Neural cell (in vitro differentiated cells): Measurements from ENCODE around the gene POLR2H.

Experiments used
- CTCF ChIP-seq: fragments of 450-650 bp; IDR thresholded peaks from 2 replicates; pipeline ENCODE4 v1.5.1; 2014; ENCODE audit warnings: antibody characterized with exemption, mild to moderate bottlenecking, moderate library complexity; ENCODE audit not compliant: poor library complexity, severe bottlenecking
- EZH2 ChIP-seq: fragments of 200-600, 300-800 bp; shearing (Covaris generic), sonication (generic); IDR thresholded peaks from 2 replicates; pipeline ENCODE4 v1.6.1; 2014; ENCODE audit warnings: antibody characterized with exemption, low read length, borderline replicate concordance, mild to moderate bottlenecking; ENCODE audit not compliant: insufficient read depth, poor library complexity, severe bottlenecking
- POLR2AphosphoS5 ChIP-seq: IDR thresholded peaks from 2 replicates; pipeline ENCODE4 v1.6.1; 2012
- RAD21 ChIP-seq: fragments of 450-650 bp; conservative IDR thresholded peaks from 2 replicates; pipeline ENCODE4 v1.6.1; 2014; ENCODE audit warnings: antibody characterized with exemption, mild to moderate bottlenecking, moderate library complexity
- SMC3 ChIP-seq: fragments of 450-650 bp; conservative IDR thresholded peaks from 2 replicates; pipeline ENCODE4 v1.6.1; 2014; ENCODE audit warnings: antibody characterized with exemption, mild to moderate bottlenecking, moderate library complexity; ENCODE audit not compliant: poor library complexity
- TAF1 ChIP-seq: IDR thresholded peaks from 2 replicates; pipeline ENCODE4 v1.6.1; 2012; ENCODE audit warnings: low read depth
- TF ChIP-seq, protein P1 (sequence below): IDR thresholded peaks from 2 replicates; pipeline ENCODE4 v1.6.1; 2012; ENCODE audit warnings: borderline replicate concordance

DNA sequence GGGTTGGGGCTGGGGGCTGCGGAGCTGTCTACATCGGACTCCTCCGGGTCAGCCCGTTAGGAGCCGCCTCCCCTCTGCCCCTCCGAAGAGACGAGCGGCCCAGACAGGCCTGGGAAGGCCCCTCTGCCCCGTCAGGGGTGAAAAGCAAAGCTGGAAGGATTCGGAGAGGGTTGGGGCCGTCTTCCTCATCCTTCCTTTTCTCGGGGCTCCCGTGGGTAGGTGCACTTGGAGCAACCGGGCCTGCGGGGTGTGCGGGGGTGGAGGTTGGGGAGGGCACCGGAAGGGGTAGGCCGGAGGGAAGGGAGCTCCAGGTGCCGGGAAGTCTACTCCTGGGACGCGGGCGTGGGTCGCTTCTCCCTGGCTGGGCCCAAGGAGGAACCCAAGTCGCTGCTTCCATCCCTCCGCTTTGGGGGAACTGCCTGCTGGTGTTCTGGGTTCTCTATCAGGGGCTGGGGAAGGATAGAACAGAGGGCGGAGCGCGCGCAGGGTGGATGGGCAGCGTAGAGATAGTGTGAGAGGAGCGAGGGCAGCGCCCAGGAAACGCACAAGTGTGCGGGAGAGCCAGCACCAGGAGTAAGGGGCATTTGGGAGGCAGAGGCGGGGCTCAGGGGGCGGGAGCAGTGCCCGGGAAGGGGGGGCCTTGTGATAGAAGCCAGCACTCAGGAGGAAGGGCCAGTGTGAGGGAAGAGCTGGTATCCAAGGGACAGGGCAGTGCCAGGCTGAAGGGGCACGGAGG, 590 bp downstream of the POLR2H start:
- TF ChIP-seq CTCF (no peak), TAF1 (no peak), EZH2 (no peak), SMC3 (no peak), POLR2AphosphoS5 (no peak), RAD21 (no peak)
- TF ChIP-seq, protein P1, sequence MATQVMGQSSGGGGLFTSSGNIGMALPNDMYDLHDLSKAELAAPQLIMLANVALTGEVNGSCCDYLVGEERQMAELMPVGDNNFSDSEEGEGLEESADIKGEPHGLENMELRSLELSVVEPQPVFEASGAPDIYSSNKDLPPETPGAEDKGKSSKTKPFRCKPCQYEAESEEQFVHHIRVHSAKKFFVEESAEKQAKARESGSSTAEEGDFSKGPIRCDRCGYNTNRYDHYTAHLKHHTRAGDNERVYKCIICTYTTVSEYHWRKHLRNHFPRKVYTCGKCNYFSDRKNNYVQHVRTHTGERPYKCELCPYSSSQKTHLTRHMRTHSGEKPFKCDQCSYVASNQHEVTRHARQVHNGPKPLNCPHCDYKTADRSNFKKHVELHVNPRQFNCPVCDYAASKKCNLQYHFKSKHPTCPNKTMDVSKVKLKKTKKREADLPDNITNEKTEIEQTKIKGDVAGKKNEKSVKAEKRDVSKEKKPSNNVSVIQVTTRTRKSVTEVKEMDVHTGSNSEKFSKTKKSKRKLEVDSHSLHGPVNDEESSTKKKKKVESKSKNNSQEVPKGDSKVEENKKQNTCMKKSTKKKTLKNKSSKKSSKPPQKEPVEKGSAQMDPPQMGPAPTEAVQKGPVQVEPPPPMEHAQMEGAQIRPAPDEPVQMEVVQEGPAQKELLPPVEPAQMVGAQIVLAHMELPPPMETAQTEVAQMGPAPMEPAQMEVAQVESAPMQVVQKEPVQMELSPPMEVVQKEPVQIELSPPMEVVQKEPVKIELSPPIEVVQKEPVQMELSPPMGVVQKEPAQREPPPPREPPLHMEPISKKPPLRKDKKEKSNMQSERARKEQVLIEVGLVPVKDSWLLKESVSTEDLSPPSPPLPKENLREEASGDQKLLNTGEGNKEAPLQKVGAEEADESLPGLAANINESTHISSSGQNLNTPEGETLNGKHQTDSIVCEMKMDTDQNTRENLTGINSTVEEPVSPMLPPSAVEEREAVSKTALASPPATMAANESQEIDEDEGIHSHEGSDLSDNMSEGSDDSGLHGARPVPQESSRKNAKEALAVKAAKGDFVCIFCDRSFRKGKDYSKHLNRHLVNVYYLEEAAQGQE, result no peak
